ENCODE measurements around the gene GBGT1. TPM values are rescaled to one million over a fixed set of nuclear protein-coding genes. Genes with fewer than 3 reads are reported as not detected.

GBGT1 gene
- total and polyA plus RNA-seq, 2 of the 4 experiments (the other 2 are of a cell fraction), result 1.8 to 3.2 TPM

DNA sequence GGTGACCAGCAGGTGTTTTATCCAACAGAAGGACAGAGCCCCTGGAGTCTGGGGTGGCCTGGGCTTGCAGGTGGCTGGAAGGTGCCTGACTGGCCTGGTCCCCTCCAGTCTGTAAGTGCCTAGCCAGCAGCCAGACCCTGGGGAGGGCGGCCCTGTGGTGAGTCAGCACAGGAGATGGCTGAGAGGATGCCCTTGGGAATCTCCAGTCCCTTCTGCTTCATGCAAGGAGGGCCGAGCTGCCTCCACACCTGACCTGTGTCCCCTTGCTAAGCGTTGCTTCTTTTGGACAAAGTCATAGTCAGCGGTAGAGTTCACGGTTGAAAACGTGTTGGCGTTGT is 25.1 kb upstream of the GBGT1 start:
- Histone ChIP-seq H3K4me3 (ENCODE audit: insufficient read depth, low read depth, low read length) (no peak overlapping the region), H4K20me1 (ENCODE audit: insufficient read depth, low read length) (no peaks in the 10 kb centered on the region), H3K27ac (ENCODE audit: insufficient read depth, low read length) (no peak overlapping the region), H2BK5ac (ENCODE audit: low read depth, low read length, poor library complexity, severe bottlenecking) (no peak overlapping the region), H3K4me2 (ENCODE audit: low read depth, low read length) (no peak overlapping the region), H4K8ac (ENCODE audit: low read depth in 2 of 2, low read length in 2 of 2) (no peak overlapping the region), H4K5ac (ENCODE audit: low read depth, low read length) (no peak overlapping the region), H2BK15ac (ENCODE audit: low read depth, low read length) (no peak overlapping the region), H3K4ac (ENCODE audit: low read depth, low read length) (no peak overlapping the region), H3K56ac (ENCODE audit: extremely low read depth, insufficient read depth, low read length) (no peak overlapping the region), H3K9me1 (ENCODE audit: insufficient read depth, low read length) (no peaks in the 10 kb centered on the region), H2BK120ac (ENCODE audit: low read depth, low read length) (no peak overlapping the region), H3K9ac (ENCODE audit: low read depth, low read length) (no peak overlapping the region), H3K27me3 (ENCODE audit: control insufficient read depth, insufficient read depth, low read length) (peaks cover 29% of the 10 kb centered on the region), H2BK20ac (ENCODE audit: low read depth, low read length) (no peak overlapping the region), H3K23ac (ENCODE audit: low read depth, low read length) (no peak overlapping the region), H4K91ac (ENCODE audit: insufficient read depth, low read depth, low read length) (no peak overlapping the region), H2AK9ac (replicated peaks; ENCODE audit: low read depth, low read length, poor library complexity) (no peak overlapping the region), H3K9me3 (ENCODE audit: control insufficient read depth, insufficient read depth, low read length) (no peaks in the 10 kb centered on the region), H3K36me3 (ENCODE audit: control insufficient read depth, insufficient read depth, low read length) (no peaks in the 10 kb centered on the region), H3K79me1 (ENCODE audit: low read depth in 1 of 2, low read length in 2 of 2) (no peaks in the 10 kb centered on the region), H3K4me1 (ENCODE audit: control insufficient read depth, insufficient read depth, low read length) (no peaks in the 10 kb centered on the region), H3K18ac (ENCODE audit: low read depth, low read length) (no peak overlapping the region), H2AFZ (replicated peaks; ENCODE audit: low read length, poor library complexity) (peak overlapping the region; percentile 51), H2AK5ac (ENCODE audit: low read depth, low read length) (no peak overlapping the region), H3K14ac (replicated peaks; ENCODE audit: low read depth, low read length) (no peak overlapping the region)
- 81% methylated on average over 4 of the region's 7 CpGs; no CpG with 5 or more reads in 1 of the 2 experiments for WGBS, 2 experiments (ENCODE audit: extremely low coverage in 2 of 2, insufficient read length in 1 of 2)
- dilution Hi-C loops (cut with HindIII; ENCODE audit: low sequenced_read_pairs, unreplicated experiment), result no loop called here
- no TSS peak for BruUV-seq (replicated peaks)
- in situ Hi-C loops (cut with MboI; ENCODE audit: low sequenced_read_pairs), result loop anchor here (5.0 kb wide), 1 partner anchor 293 kb away; no protein-coding TSS in a partner anchor
- ChIA-PET POLR2A (ENCODE audit: unreplicated experiment) (no interaction called here), CTCF (interaction anchor here (0.6 kb wide), 1 partner anchor 240 kb away, joined by 3 read pairs; no protein-coding TSS in a partner anchor)
- DNase-seq (no peak), ATAC-seq (ENCODE audit: low read depth) (no peak)
- intact Hi-C loops (cut with micrococcal nuclease), result no loop called here
- TF ChIP-seq NFE2L2 (IDR thresholded peaks at IDR 0.05; ENCODE audit: low read depth, low read length) (no peak), BHLHE40 (IDR thresholded peaks at IDR 0.05; ENCODE audit: low read depth, low read length) (no peak), CHD1 (IDR thresholded peaks at IDR 0.05; ENCODE audit: low read depth, low read length) (no peak), MAFK (IDR thresholded peaks at IDR 0.05; ENCODE audit: low read depth, low read length) (no peak), POLR2A (IDR thresholded peaks at IDR 0.05; ENCODE audit: low read depth, low read length) (no peak), RFX5 (IDR thresholded peaks at IDR 0.05; ENCODE audit: low read depth, low read length) (no peak), MAZ (IDR thresholded peaks at IDR 0.05; ENCODE audit: borderline replicate concordance, low read depth, low read length) (no peak), RCOR1 (IDR thresholded peaks at IDR 0.05; ENCODE audit: insufficient replicate concordance, low read length) (no peak), CEBPB (IDR thresholded peaks at IDR 0.05; ENCODE audit: low read depth, low read length) (no peak), SMC3 (IDR thresholded peaks at IDR 0.05; ENCODE audit: low read depth, low read length) (no peak), MXI1 (IDR thresholded peaks at IDR 0.05; ENCODE audit: borderline replicate concordance, low read depth, low read length) (no peak), RAD21 (IDR thresholded peaks at IDR 0.05; ENCODE audit: low read length) (no peak), FOS (IDR thresholded peaks at IDR 0.05; ENCODE audit: low read depth, low read length) (no peak)
- TF ChIP-seq, protein P1, sequence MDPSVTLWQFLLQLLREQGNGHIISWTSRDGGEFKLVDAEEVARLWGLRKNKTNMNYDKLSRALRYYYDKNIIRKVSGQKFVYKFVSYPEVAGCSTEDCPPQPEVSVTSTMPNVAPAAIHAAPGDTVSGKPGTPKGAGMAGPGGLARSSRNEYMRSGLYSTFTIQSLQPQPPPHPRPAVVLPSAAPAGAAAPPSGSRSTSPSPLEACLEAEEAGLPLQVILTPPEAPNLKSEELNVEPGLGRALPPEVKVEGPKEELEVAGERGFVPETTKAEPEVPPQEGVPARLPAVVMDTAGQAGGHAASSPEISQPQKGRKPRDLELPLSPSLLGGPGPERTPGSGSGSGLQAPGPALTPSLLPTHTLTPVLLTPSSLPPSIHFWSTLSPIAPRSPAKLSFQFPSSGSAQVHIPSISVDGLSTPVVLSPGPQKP (IDR thresholded peaks at IDR 0.05; ENCODE audit: borderline replicate concordance, low read depth, low read length), result no peak
- TF ChIP-seq, protein P2, sequence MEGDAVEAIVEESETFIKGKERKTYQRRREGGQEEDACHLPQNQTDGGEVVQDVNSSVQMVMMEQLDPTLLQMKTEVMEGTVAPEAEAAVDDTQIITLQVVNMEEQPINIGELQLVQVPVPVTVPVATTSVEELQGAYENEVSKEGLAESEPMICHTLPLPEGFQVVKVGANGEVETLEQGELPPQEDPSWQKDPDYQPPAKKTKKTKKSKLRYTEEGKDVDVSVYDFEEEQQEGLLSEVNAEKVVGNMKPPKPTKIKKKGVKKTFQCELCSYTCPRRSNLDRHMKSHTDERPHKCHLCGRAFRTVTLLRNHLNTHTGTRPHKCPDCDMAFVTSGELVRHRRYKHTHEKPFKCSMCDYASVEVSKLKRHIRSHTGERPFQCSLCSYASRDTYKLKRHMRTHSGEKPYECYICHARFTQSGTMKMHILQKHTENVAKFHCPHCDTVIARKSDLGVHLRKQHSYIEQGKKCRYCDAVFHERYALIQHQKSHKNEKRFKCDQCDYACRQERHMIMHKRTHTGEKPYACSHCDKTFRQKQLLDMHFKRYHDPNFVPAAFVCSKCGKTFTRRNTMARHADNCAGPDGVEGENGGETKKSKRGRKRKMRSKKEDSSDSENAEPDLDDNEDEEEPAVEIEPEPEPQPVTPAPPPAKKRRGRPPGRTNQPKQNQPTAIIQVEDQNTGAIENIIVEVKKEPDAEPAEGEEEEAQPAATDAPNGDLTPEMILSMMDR (conservative IDR thresholded peaks at IDR 0.05; ENCODE audit: low read depth, low read length), result no peak
- TF ChIP-seq, protein P3, sequence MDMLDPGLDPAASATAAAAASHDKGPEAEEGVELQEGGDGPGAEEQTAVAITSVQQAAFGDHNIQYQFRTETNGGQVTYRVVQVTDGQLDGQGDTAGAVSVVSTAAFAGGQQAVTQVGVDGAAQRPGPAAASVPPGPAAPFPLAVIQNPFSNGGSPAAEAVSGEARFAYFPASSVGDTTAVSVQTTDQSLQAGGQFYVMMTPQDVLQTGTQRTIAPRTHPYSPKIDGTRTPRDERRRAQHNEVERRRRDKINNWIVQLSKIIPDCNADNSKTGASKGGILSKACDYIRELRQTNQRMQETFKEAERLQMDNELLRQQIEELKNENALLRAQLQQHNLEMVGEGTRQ (IDR thresholded peaks at IDR 0.05; ENCODE audit: low read depth, low read length), result no peak
